ENCODE data around the gene CARNS1. TPM values are rescaled to one million over a fixed set of nuclear protein-coding genes. Genes with fewer than 3 reads are reported as not detected.

The CARNS1 gene
- total and polyA plus RNA-seq, 10 of the 15 experiments (the other 5 are each of a cell fraction or from before 2014, with no cell fraction given) = 0.02 to 0.14 (median 0.10) TPM; not detected in 3

DNA sequence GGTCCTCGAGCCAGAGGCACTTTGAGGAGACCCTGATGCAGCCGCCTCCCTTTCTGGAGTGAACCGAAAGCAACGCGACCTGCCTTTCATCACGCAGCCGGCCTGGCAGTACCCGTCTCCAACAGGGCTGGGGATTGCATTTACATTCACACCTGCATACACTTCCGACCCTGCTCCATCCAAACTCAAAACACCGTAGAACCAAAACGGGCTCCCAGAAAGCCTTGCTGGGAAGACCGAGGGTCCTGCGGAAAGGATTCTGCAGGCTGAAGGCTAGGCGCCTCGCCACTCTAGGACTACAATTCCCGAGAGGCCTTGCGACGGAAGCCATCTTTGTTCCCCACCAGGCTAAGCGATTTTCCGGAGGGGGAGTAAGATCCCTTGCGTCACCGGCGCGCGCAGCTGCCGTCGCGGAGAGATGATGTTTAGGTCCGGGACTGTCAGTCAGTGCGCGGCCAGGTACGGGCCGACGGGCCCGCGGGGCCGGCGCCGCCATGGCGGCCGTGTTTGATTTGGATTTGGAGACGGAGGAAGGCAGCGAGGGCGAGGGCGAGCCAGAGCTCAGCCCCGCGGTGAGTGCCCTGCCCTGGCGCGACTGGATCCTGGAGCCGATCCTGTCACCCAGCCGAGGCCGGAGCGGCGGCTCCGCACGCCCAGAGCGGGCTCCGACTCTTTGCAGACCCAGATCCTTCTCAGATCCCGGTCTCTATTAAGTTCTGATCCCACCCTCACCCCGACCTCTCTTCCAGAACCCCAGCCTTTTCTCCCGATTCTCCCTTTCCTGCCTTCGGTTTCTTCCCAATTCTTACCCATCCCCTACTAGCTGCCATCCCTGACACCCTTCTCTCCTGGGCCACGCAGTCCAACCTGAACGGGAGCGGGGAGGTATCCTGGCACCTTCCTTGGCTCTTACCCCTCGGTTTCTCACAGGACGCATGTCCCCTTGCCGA is 12.8 kb downstream of the CARNS1 start, which contains the start of gene RPS6KB2 (continued):
- TF ChIP-seq, protein P1, sequence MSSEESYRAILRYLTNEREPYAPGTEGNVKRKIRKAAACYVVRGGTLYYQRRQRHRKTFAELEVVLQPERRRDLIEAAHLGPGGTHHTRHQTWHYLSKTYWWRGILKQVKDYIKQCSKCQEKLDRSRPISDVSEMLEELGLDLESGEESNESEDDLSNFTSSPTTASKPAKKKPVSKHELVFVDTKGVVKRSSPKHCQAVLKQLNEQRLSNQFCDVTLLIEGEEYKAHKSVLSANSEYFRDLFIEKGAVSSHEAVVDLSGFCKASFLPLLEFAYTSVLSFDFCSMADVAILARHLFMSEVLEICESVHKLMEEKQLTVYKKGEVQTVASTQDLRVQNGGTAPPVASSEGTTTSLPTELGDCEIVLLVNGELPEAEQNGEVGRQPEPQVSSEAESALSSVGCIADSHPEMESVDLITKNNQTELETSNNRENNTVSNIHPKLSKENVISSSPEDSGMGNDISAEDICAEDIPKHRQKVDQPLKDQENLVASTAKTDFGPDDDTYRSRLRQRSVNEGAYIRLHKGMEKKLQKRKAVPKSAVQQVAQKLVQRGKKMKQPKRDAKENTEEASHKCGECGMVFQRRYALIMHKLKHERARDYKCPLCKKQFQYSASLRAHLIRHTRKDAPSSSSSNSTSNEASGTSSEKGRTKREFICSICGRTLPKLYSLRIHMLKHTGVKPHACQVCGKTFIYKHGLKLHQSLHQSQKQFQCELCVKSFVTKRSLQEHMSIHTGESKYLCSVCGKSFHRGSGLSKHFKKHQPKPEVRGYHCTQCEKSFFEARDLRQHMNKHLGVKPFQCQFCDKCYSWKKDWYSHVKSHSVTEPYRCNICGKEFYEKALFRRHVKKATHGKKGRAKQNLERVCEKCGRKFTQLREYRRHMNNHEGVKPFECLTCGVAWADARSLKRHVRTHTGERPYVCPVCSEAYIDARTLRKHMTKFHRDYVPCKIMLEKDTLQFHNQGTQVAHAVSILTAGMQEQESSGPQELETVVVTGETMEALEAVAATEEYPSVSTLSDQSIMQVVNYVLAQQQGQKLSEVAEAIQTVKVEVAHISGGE (CRISPR knock-in tag; IDR thresholded peaks at IDR 0.05) = no peak
- TF ChIP-seq PAX5 (IDR thresholded peaks at IDR 0.05; ENCODE audit: borderline replicate concordance, low read depth, low read length) = no peak
- 0 out of 4 replicates have a peak, but pooled peaks of 1 of the 2 experiments have one; percentile 22 for TF ChIP-seq ETV6 (conservative IDR thresholded peaks at IDR 0.05 in 1 of 2, IDR thresholded peaks at IDR 0.05 in 1 of 2; ENCODE audit: borderline replicate concordance in 1 of 2, low read depth in 1 of 2)
- no peak for TF ChIP-seq ZBED1 (IDR thresholded peaks at IDR 0.05; ENCODE audit: borderline replicate concordance)
- 0 out of 2 replicates have a peak, but pooled peaks have one; percentile 26 for TF ChIP-seq BRCA1 (IDR thresholded peaks at IDR 0.05; ENCODE audit: low read depth, low read length)
- no peak for TF ChIP-seq CBFB (IDR thresholded peaks at IDR 0.05; ENCODE audit: low read depth)
- no peak for TF ChIP-seq RUNX3 (IDR thresholded peaks at IDR 0.05; ENCODE audit: low read length)
- TF ChIP-seq, protein P2, sequence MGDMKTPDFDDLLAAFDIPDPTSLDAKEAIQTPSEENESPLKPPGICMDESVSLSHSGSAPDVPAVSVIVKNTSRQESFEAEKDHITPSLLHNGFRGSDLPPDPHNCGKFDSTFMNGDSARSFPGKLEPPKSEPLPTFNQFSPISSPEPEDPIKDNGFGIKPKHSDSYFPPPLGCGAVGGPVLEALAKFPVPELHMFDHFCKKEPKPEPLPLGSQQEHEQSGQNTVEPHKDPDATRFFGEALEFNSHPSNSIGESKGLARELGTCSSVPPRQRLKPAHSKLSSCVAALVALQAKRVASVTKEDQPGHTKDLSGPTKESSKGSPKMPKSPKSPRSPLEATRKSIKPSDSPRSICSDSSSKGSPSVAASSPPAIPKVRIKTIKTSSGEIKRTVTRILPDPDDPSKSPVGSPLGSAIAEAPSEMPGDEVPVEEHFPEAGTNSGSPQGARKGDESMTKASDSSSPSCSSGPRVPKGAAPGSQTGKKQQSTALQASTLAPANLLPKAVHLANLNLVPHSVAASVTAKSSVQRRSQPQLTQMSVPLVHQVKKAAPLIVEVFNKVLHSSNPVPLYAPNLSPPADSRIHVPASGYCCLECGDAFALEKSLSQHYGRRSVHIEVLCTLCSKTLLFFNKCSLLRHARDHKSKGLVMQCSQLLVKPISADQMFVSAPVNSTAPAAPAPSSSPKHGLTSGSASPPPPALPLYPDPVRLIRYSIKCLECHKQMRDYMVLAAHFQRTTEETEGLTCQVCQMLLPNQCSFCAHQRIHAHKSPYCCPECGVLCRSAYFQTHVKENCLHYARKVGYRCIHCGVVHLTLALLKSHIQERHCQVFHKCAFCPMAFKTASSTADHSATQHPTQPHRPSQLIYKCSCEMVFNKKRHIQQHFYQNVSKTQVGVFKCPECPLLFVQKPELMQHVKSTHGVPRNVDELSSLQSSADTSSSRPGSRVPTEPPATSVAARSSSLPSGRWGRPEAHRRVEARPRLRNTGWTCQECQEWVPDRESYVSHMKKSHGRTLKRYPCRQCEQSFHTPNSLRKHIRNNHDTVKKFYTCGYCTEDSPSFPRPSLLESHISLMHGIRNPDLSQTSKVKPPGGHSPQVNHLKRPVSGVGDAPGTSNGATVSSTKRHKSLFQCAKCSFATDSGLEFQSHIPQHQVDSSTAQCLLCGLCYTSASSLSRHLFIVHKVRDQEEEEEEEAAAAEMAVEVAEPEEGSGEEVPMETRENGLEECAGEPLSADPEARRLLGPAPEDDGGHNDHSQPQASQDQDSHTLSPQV (IDR thresholded peaks at IDR 0.05) = no peak
- TF ChIP-seq ZNF622 (IDR thresholded peaks at IDR 0.05) = no peak
- TF ChIP-seq RB1 (IDR thresholded peaks at IDR 0.05; ENCODE audit: borderline replicate concordance) = peak; percentile 62; the same call in 1 of the 2 replicates
- TF ChIP-seq ZZZ3 (IDR thresholded peaks at IDR 0.05; ENCODE audit: control insufficient read depth, insufficient read length, low read depth) = no peak
- no peak for TF ChIP-seq NRF1 (conservative IDR thresholded peaks at IDR 0.05; ENCODE audit: low read depth, low read length)
- peak; percentile 47; the same call in 2 of the 3 replicates for TF ChIP-seq POU2F2 (IDR thresholded peaks at IDR 0.05; ENCODE audit: borderline replicate concordance, low read depth, low read length)
- peak; percentile 87 for TF ChIP-seq RELB (IDR thresholded peaks at IDR 0.05; ENCODE audit: low read depth)
- no peak for TF ChIP-seq RFX5 (IDR thresholded peaks at IDR 0.05; ENCODE audit: low read depth, low read length)
- TF ChIP-seq SMAD5 (IDR thresholded peaks at IDR 0.05; ENCODE audit: low read depth) = peak; percentile 59; the same call in 1 of the 2 replicates
- peak; percentile 49; the same call in 1 of the 2 replicates for TF ChIP-seq MXI1 (IDR thresholded peaks at IDR 0.05; ENCODE audit: low read depth, low read length)
- TF ChIP-seq BHLHE40 (IDR thresholded peaks at IDR 0.05; ENCODE audit: borderline replicate concordance in 1 of 2, low read depth in 2 of 2, low read length in 1 of 2) = peak; percentile 43 to 62; a peak in 3 of 4 replicates
